GM18498 (cell line): ENCODE data around the gene NFAT5.

ENCODE experiments used
- ATAC-seq: cut with Tn5 transposase; IDR thresholded peaks from one replicate; pipeline ENCODE4 v1.9.1; 2021; ENCODE audit warnings: mild to moderate bottlenecking, moderate library complexity; ENCODE audit not compliant: unreplicated experiment

NFAT5 gene

DNA sequence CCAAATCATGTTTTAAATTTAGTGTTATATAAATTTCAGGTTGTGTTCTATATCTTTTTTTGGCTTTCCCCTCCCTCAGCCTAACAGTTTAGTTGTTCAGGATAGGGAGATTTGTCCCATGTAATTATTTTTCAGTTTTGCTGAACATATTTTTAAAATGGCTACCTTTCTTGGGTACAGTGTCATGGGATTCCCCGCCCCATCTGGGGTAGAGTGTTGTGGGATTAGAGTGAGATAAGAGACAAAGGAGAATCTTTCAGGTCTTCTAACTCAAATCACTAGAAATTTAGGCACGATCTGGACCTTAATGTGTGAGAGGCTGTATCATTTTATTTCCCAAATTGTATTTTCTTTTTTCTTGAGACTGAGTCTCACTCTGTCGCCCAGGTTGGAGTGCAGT, 24.8 kb downstream of the NFAT5 start:
- no peak for ATAC-seq

GRCh38 chr16:69593751-69594255, 28.0 kb downstream of the NFAT5 start:
- ATAC-seq, result no peak

DNA sequence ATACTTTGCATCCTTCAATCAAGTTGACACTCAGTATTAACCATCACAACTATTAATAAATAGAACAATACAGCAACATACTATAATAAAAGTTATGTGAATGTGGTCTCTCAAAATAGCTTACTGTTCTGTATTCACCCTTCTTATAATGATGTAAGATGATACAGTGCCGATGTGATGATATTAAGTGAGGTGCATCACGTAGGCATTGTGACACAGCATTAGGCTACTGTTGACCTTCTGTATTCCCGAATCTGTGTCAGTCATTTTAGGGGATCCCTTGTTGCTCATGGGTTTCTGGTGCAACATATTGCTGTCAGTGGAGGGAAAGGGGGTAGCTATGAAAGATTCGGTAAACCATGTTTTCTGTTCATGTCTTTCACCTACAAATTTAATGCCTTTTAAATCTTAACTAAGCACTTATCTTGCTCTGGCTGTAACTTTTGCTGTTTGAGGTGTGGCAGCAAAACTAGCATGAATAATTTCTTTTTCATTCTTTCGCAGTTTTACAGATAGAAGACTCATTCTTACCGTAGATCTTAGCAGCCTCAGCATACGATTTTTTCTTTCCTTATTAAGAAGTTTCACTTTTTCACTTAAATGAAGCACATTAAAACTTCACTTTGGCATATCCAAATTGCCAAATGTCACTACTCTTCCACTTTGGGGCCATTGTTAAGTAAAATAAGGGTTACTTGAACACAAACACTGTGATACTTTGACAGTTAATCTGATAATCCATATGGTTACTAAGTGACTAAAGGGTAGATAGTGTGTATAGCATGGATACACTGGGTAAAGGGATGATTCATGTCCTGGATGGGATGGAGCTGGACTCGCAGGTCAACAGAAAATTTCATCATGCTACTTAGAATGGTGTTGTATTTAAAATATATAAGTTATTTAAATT, 29.6 kb downstream of the NFAT5 start:
- ATAC-seq, result no peak

DNA sequence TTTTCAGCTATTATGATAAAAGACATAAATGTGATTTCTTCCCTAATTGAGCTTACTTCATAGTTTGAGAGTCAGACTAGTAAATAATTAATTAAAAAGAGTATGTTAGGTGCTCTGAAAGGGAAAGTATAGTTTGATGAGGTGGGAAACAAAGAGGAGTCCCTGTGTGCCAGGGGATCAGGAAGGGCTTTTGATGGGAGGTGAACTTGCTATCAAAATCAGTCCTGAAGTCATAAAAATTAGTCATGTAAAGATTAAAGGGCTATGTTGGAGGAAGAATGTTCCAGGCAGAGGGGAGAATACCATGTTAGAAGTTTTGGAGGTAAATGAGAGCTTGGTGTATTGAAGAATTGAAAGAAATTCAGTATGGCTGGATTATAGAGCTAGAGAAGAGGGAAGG, 31.0 kb downstream of the NFAT5 start:
- no peak for ATAC-seq

GRCh38 chr16:69598045-69598444, 32.3 kb downstream of the NFAT5 start:
- no peak for ATAC-seq

DNA sequence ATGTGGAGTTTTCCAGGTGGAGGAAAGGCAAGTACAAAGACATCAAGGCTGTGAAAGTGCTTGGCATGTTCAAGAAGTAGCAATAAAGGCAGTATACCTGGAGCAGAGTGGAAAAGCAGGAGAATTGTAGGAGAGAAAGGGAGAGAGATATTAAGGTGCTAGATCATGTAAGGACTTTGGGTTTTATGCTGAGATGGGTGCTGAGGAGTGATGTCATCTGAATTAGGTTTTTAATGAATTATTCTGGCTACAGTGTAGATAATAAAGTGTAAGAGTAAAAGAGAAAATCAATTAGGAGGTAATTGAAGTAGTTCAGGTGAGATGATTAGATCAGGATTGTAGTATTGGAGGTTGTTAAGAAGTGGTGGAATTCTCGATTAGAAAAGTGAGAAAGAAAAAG, 34.0 kb downstream of the NFAT5 start:
- no peak for ATAC-seq

- ATAC-seq, result no peak
Observed at GRCh38 chr16:69600202-69600601, 34.4 kb downstream of the NFAT5 start.

GRCh38 chr16:69601250-69601649, 35.5 kb downstream of the NFAT5 start:
- no peak for ATAC-seq

- ATAC-seq, result no peak
Observed at GRCh38 chr16:69606985-69607384, 41.2 kb downstream of the NFAT5 start.

DNA sequence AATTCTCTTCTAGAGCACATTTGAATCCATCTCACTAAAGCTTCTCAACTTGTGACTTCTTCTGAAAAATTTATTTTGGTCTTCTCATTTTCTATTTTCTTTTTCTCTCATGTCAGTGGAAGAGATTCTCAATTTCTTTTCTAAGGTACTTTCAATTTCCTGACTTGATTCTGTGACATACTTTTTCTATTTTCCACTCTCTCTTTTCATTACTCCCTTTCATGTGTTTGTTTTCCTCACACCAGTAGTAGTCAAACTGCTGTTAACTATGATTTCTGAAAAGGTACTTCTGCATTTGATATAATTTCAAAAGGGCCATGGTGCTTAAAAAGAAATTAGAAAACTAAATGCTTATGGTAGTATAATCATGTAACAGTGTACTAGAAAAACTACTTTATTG, 41.9 kb downstream of the NFAT5 start:
- no peak for ATAC-seq

DNA sequence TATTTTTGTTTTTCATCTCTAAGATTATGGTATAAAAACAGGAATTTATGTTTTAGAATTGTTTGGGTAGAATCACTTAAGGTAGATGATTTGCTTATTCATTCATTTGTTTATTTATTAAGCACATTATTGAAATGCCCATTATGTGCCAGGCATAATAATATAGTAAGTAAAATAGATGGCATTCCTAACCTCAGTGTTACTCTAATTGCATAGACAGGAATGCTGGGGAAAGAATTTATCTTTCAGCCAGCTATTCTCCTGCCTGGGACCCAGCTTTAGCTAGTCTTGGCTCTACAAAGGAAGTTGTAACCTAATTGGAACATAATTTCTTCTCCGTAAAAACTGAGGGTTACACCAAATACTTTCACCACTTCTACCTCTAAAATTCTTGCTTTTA, 44.6 kb downstream of the NFAT5 start:
- ATAC-seq, result no peak

- no peak for ATAC-seq
Observed at GRCh38 chr16:69611103-69611640, 45.4 kb downstream of the NFAT5 start.

- peak; percentile 70 for ATAC-seq
Observed at GRCh38 chr16:69613378-69614154, 47.8 kb downstream of the NFAT5 start.

DNA sequence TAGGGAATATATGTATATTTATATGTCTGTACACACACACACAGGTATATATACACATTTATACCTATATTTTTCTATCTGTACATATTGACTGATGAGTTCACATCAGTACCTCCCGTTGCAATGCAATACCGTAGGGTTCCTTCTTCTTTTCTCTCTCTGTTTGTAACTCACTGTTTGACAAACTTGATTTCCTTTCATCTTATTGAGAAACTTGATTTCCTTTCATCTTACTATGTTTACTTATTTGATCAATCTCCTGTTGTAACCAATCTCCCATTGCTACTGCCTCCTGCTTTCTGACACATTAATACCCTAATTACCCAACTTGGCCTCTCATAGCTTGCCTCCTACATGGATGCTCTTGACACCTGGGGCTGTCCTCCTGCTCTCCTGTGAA, 49.8 kb downstream of the NFAT5 start:
- ATAC-seq, result no peak

DNA sequence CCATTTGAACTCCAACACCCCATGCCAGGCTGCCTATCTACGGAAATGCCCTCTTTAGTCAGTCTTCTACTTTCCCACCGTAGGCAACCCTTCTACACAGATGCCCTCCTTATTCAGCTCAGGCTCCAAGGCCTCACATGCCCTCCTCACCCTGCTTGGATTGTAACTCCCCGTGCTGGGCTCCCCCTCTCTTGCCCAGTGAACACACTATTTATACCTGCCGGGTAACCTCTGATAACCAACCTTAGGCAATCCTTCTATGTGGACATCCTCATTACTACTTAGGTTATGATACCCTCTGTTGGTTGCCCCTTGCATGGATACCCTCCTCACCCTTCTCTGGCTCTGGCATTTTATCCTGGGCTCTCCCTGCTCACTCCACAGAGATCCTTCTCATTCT, 50.3 kb downstream of the NFAT5 start:
- no peak for ATAC-seq

DNA sequence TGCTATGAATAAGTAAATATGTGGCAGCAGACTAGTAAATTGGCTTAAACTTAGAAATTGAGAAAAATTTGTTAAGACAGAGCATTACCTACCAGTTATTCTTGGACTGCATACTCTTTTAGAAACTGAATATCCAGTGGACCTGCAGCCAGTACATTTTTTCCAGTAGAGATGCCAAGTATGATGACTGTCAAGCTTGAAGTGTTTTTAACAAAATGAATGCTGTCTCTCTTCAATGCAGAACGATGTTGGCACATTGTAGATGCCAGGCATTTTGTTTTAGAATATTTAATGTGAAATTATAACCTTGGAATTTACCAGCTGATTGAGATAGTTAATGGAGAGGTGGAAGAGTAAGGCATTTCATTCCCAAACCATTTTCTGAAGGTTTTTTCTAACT, 52.5 kb downstream of the NFAT5 start:
- ATAC-seq, result no peak

GRCh38 chr16:69618721-69619120, 53.0 kb downstream of the NFAT5 start:
- no peak for ATAC-seq

DNA sequence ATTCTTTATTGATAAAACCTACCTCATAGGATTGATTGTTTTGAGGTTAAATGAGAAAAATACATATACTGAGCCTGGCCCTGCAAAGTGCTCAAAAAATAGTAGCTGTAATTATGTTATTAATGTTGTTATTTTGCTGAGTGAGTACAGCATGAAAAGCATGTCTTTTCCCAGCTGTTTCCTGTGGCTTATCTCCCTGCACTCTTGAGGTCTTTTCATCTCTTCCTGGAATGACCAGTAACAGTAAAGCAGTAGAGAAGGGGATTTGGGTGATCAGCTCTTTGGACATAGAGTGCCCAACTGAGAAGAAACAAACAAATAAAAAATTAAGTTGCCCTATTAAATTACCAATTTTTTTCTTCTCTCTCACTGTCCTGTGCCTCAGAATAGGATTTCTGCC, 53.7 kb downstream of the NFAT5 start:
- no peak for ATAC-seq

- ATAC-seq, result no peak
Observed at GRCh38 chr16:69620573-69620972, 54.8 kb downstream of the NFAT5 start.

- ATAC-seq, result no peak
Observed at GRCh38 chr16:69621225-69621624, 55.5 kb downstream of the NFAT5 start.

DNA sequence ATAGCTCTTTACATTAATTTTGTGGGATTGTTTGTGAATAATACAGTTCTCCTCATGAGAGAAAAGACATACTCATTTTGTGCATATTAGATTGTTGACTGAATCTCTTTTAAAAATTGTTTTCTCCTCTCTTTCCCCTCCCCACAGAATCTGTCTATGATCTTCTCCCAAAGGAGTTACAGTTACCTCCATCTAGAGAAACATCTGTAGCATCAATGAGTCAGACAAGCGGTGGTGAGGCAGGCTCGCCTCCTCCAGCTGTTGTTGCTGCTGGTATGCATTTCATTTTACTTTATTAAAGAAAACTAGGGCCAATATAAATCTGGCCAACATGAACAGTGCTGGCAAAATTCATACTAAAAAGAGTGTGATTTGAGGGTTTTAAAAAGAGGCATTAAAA, 60.5 kb downstream of the NFAT5 start:
- no peak for ATAC-seq

DNA sequence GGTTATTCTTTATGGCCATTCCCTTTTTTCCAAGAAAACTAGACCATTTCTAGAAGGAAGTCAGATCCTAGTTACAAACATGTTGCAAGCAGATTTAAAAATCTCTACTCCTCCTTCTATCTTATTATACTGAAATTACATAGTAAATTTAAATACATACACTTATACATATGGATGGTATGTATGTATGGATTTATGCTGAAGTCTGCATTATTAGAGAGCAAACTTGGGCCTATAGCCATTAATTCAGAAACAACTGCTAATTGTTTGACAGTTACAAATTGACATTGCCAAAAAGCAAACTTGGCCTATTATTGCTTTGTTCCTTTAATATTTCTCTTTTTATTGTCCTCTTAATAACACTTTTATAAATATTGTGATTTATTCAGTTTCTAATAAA, 67.1 kb downstream of the NFAT5 start:
- no peak for ATAC-seq
